H1 (cell line): ENCODE measurements around the gene ODF2L. TPM values are rescaled to one million over a fixed set of nuclear protein-coding genes. Genes with fewer than 3 reads are reported as not detected.

ENCODE experiments used
- ASH2L ChIP-seq: fragments of 200-600, 300-600 bp; sonication (generic); IDR thresholded peaks from one replicate; pipeline ENCODE4 v1.7.1; 2017; ENCODE audit warnings: low read length
- BCL11A ChIP-seq, 2 experiments: IDR thresholded peaks; one replicate each; pipeline ENCODE4 v1.6.1; 2011; ENCODE audit warnings: low read depth in 2 of 2, low read length in 2 of 2, mild to moderate bottlenecking in 2 of 2
- JUND ChIP-seq: IDR thresholded peaks from 2 replicates; pipeline ENCODE4 v1.6.1; 2011; ENCODE audit warnings: mild to moderate bottlenecking, improper control_type of control experiment, low read length
- RBBP5 ChIP-seq: IDR thresholded peaks from 2 replicates; pipeline ENCODE4 v1.7.1; 2012; ENCODE audit warnings: low read depth, mild to moderate bottlenecking, inconsistent platforms, low read length, moderate library complexity, borderline replicate concordance
- SP4 ChIP-seq: IDR thresholded peaks from 2 replicates; pipeline ENCODE4 v1.6.1; 2012; ENCODE audit warnings: low read length, inconsistent platforms
- TAF1 ChIP-seq: IDR thresholded peaks from 2 replicates; pipeline ENCODE4 v1.6.1; 2011; ENCODE audit warnings: mild to moderate bottlenecking, low read depth, low read length
- TBP ChIP-seq: IDR thresholded peaks from 2 replicates; pipeline ENCODE4 v1.6.1; 2011; ENCODE audit warnings: low read depth, low read length, improper control_type of control experiment
- YY1 ChIP-seq: IDR thresholded peaks from 2 replicates; pipeline ENCODE4 v1.6.1; 2011; ENCODE audit warnings: low read depth, mild to moderate bottlenecking, low read length
- polyA plus RNA-seq, 7 experiments: library from polyadenylated mRNA; depleted of rRNA in 3 of 7; stranded (reverse) in 5 of 7; unstranded in 2 of 7; fragments of >200 nt in 5 of 7; fragments of 200-250 nt in 2 of 7; gene quantifications; 1 replicate in 5 of 7; 2 replicates in 1 of 7; 4 replicates in 1 of 7; pipeline versions ENCODE4 v1.2.1 to v1.2.3, GENCODE V29; 2011 to 2013; ENCODE audit warnings: missing spikeins in 2 of 7, mixed read lengths in 2 of 7
- total RNA-seq: library from RNA; stranded (reverse); fragmentation: NEBNext Ultra II Directional; extraction: Animal tissue kit (Norgen Biotek cat#: 25700); gene quantifications from 2 replicates; pipeline ENCODE4 v1.2.1, GENCODE V29; 2021
- TF ChIP-seq, protein P1 (sequence below): fragments of 300-600 bp; sonication (generic); IDR thresholded peaks from 2 replicates; pipeline ENCODE4 v1.7.1; 2012; ENCODE audit warnings: low read length, moderate library complexity, mild to moderate bottlenecking, inconsistent platforms; ENCODE audit not compliant: insufficient replicate concordance
- TF ChIP-seq, protein P2 (sequence below): IDR thresholded peaks from 2 replicates; pipeline ENCODE4 v1.6.1; 2012; ENCODE audit warnings: inconsistent platforms

Gene ODF2L
- total and polyA plus RNA-seq, 2 of the 8 experiments (the other 6 are each of a cell fraction or from before 2014, with no cell fraction given) = 3.2 to 27.1 TPM

DNA sequence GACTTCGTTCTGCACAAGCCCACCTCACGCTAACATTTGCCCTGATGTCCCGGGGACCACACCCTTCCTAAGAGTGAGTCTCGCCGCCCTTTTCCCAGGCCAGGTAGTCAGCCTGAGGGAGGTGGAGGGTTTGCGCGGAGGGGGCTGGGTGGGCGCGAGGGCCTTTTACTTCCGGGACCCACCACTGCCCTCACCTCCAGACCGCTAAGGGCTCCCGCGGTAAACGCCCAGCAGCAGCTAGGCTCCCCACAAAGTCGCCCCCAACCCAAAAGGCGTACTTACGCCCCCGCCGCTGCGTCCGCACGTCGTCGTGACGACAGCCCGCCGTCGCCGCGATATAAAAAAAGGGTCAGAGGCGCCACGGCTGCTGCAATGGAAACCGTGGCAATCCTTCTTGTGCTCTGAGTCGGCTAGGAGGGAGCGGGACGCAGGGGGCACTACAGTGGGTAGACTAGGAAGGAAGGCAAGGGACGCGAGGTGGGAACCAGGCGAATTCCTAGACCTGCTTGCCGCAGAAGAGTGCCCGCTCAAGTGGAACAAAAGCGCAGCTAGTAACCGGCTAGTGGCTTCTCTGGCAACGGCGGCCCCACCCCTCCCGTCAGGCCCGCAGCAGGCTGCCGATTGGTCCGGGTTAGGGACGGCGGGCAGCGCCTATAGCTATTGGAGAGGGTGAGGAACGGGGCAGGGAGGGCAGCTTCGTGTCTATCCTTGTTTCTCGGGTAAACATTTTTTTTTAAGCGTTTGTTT is at the start of gene ODF2L (continued):
- TF ChIP-seq, protein P1, sequence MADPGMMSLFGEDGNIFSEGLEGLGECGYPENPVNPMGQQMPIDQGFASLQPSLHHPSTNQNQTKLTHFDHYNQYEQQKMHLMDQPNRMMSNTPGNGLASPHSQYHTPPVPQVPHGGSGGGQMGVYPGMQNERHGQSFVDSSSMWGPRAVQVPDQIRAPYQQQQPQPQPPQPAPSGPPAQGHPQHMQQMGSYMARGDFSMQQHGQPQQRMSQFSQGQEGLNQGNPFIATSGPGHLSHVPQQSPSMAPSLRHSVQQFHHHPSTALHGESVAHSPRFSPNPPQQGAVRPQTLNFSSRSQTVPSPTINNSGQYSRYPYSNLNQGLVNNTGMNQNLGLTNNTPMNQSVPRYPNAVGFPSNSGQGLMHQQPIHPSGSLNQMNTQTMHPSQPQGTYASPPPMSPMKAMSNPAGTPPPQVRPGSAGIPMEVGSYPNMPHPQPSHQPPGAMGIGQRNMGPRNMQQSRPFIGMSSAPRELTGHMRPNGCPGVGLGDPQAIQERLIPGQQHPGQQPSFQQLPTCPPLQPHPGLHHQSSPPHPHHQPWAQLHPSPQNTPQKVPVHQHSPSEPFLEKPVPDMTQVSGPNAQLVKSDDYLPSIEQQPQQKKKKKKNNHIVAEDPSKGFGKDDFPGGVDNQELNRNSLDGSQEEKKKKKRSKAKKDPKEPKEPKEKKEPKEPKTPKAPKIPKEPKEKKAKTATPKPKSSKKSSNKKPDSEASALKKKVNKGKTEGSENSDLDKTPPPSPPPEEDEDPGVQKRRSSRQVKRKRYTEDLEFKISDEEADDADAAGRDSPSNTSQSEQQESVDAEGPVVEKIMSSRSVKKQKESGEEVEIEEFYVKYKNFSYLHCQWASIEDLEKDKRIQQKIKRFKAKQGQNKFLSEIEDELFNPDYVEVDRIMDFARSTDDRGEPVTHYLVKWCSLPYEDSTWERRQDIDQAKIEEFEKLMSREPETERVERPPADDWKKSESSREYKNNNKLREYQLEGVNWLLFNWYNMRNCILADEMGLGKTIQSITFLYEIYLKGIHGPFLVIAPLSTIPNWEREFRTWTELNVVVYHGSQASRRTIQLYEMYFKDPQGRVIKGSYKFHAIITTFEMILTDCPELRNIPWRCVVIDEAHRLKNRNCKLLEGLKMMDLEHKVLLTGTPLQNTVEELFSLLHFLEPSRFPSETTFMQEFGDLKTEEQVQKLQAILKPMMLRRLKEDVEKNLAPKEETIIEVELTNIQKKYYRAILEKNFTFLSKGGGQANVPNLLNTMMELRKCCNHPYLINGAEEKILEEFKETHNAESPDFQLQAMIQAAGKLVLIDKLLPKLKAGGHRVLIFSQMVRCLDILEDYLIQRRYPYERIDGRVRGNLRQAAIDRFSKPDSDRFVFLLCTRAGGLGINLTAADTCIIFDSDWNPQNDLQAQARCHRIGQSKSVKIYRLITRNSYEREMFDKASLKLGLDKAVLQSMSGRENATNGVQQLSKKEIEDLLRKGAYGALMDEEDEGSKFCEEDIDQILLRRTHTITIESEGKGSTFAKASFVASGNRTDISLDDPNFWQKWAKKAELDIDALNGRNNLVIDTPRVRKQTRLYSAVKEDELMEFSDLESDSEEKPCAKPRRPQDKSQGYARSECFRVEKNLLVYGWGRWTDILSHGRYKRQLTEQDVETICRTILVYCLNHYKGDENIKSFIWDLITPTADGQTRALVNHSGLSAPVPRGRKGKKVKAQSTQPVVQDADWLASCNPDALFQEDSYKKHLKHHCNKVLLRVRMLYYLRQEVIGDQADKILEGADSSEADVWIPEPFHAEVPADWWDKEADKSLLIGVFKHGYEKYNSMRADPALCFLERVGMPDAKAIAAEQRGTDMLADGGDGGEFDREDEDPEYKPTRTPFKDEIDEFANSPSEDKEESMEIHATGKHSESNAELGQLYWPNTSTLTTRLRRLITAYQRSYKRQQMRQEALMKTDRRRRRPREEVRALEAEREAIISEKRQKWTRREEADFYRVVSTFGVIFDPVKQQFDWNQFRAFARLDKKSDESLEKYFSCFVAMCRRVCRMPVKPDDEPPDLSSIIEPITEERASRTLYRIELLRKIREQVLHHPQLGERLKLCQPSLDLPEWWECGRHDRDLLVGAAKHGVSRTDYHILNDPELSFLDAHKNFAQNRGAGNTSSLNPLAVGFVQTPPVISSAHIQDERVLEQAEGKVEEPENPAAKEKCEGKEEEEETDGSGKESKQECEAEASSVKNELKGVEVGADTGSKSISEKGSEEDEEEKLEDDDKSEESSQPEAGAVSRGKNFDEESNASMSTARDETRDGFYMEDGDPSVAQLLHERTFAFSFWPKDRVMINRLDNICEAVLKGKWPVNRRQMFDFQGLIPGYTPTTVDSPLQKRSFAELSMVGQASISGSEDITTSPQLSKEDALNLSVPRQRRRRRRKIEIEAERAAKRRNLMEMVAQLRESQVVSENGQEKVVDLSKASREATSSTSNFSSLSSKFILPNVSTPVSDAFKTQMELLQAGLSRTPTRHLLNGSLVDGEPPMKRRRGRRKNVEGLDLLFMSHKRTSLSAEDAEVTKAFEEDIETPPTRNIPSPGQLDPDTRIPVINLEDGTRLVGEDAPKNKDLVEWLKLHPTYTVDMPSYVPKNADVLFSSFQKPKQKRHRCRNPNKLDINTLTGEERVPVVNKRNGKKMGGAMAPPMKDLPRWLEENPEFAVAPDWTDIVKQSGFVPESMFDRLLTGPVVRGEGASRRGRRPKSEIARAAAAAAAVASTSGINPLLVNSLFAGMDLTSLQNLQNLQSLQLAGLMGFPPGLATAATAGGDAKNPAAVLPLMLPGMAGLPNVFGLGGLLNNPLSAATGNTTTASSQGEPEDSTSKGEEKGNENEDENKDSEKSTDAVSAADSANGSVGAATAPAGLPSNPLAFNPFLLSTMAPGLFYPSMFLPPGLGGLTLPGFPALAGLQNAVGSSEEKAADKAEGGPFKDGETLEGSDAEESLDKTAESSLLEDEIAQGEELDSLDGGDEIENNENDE = no peak
- TF ChIP-seq YY1 (peak; percentile 64; the same call in 1 of the 2 replicates), TAF1 (peak; percentile 64; the same call in 1 of the 2 replicates), BCL11A (IDR thresholded peaks at IDR 0.05; ENCODE audit: low read depth in 2 of 2, low read length in 2 of 2) (no peak), RBBP5 (peak; percentile 82; the same call in 1 of the 2 replicates), TBP (peak; percentile 50; the same call in 1 of the 2 replicates), ASH2L (peak; percentile 91), JUND (0 out of 2 replicates have a peak, but pooled peaks have one; percentile 6), SP4 (no peak)
- TF ChIP-seq, protein P2, sequence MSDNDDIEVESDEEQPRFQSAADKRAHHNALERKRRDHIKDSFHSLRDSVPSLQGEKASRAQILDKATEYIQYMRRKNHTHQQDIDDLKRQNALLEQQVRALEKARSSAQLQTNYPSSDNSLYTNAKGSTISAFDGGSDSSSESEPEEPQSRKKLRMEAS = peak; percentile 26; the same call in 1 of the 2 replicates
